Mucosa of descending colon (tissue), 3 donors: ENCODE results near the gene ZBTB20. TPM values are rescaled to one million over a fixed set of nuclear protein-coding genes. Genes with fewer than 3 reads are reported as not detected.

ENCODE experiments used
- ATAC-seq: fragments of 200-7000 bp; cut with Tn5 transposase; one replicate; pipeline ENCODE4 v1.9.1; 2020; ENCODE audit warnings: mild to moderate bottlenecking, moderate library complexity
- DNase-seq, 3 donors: peaks; one replicate each; pipeline ENCODE4 v3.0.0-alpha.2; 2020
- H3K36me3 ChIP-seq: fragments of 200-600 bp; one replicate; pipeline ENCODE4 v1.8.0; 2021; ENCODE audit warnings: low read depth, mild to moderate bottlenecking
- H3K4me1 ChIP-seq: fragments of 200-600 bp; one replicate; pipeline ENCODE4 v1.8.0; 2021; ENCODE audit warnings: low read depth, mild to moderate bottlenecking
- H3K4me3 ChIP-seq: fragments of 200-600 bp; one replicate; pipeline ENCODE4 v1.8.0; 2021; ENCODE audit warnings: mild to moderate bottlenecking
- H3K9me3 ChIP-seq: fragments of 200-600 bp; one replicate; pipeline ENCODE4 v1.8.0; 2021; ENCODE audit warnings: mild to moderate bottlenecking
- CTCF ChIP-seq: fragments of 200-600 bp; IDR thresholded peaks from one replicate; pipeline ENCODE4 v1.8.0; 2022; ENCODE audit warnings: antibody characterized with exemption, mild to moderate bottlenecking
- intact Hi-C, 2 donors: fragments of 100-400 bp; cut with DNase I in 1 of 2; cut with micrococcal nuclease in 1 of 2; formaldehyde crosslinking; loops; one replicate each; pipeline versions ENCODE4 v1.11.0 to v1.11.1; 2022; cut with DNase I, micrococcal nuclease
- total RNA-seq, 3 donors: library from RNA; stranded (reverse); fragmentation: NEBNext Ultra II Directional in 2 of 3; extraction: Animal tissue kit (Norgen Biotek cat#: 25700) in 2 of 3; gene quantifications; one replicate each; pipeline versions ENCODE4 v1.2.1 to v1.2.4, GENCODE V29; 2021 to 2023
- donor health status: DM: no; HTN: no; CAD: no; lungs with moderate emphysema.
- donor health status: DM: no; HTN: no; CAD: no.
- donor health status: DM: no; HTN: yes; CAD: no.

The ZBTB20 gene
- total RNA-seq, 3 donors from 2014 or later, result 30.6 to 85.6 (median 37.3) TPM

- Histone ChIP-seq H3K4me3 (no peak overlapping the region), H3K36me3 (no peaks in the 10 kb centered on the region), H3K4me1 (peaks cover 12% of the 10 kb centered on the region), H3K9me3 (no peaks in the 10 kb centered on the region)
- no peak for DNase-seq
- intact Hi-C loops, result no loop called here
- ATAC-seq, result peak; percentile 10
- no peak for TF ChIP-seq CTCF
Measured at GRCh38 chr3:114861666-114862065, 285.4 kb downstream of the ZBTB20 start.

- no peak for TF ChIP-seq CTCF
Measured at GRCh38 chr3:114860531-114860930, 286.6 kb downstream of the ZBTB20 start.

GRCh38 chr3:114858329-114858728 lies 288.8 kb downstream of the ZBTB20 start:
- H3K36me3 ChIP-seq, result no peaks in the 10 kb centered on the region

More at GRCh38 chr3:114860531-114860930, 286.6 kb downstream of the ZBTB20 start:
- Histone ChIP-seq H3K36me3 (no peaks in the 10 kb centered on the region), H3K4me3 (no peak overlapping the region), H3K9me3 (no peaks in the 10 kb centered on the region), H3K4me1 (peaks cover 12% of the 10 kb centered on the region)
- no peak for DNase-seq
- intact Hi-C loops, result no loop called here
- peak; percentile 25 for ATAC-seq

GRCh38 chr3:114857299-114857701 lies 289.8 kb downstream of the ZBTB20 start:
- DNase-seq (no peak), ATAC-seq (peak; percentile 59)
- Histone ChIP-seq H3K4me1 (peaks cover 12% of the 10 kb centered on the region), H3K9me3 (no peaks in the 10 kb centered on the region), H3K36me3 (no peaks in the 10 kb centered on the region), H3K4me3 (no peak overlapping the region)
- intact Hi-C loops, result no loop called here
- no peak for TF ChIP-seq CTCF

More at GRCh38 chr3:114858329-114858728, 288.8 kb downstream of the ZBTB20 start:
- no peak for TF ChIP-seq CTCF
- intact Hi-C loops, result no loop called here
- peak in 1 of 3 donors; percentile 72 for DNase-seq
- no peaks in the 10 kb centered on the region for H3K9me3 ChIP-seq
- H3K4me3 ChIP-seq, result no peak overlapping the region
- peaks cover 12% of the 10 kb centered on the region for H3K4me1 ChIP-seq
- ATAC-seq, result peak; percentile 80

GRCh38 chr3:114856835-114857234 lies 290.3 kb downstream of the ZBTB20 start:
- Histone ChIP-seq H3K4me3 (no peak overlapping the region), H3K4me1 (peaks cover 12% of the 10 kb centered on the region), H3K9me3 (no peaks in the 10 kb centered on the region), H3K36me3 (no peaks in the 10 kb centered on the region)
- intact Hi-C loops, result no loop called here
- peak; percentile 35 for ATAC-seq
- no peak for TF ChIP-seq CTCF
- DNase-seq, result no peak

GRCh38 chr3:114855839-114856238 lies 291.2 kb downstream of the ZBTB20 start:
- DNase-seq (no peak), ATAC-seq (no peak)
- intact Hi-C loops, result no loop called here
- Histone ChIP-seq H3K4me3 (no peak overlapping the region), H3K36me3 (no peaks in the 10 kb centered on the region), H3K9me3 (no peaks in the 10 kb centered on the region), H3K4me1 (peaks cover 12% of the 10 kb centered on the region)
- no peak for TF ChIP-seq CTCF
